ENCODE results near the gene CCR9. TPM values are rescaled to one million over a fixed set of nuclear protein-coding genes. Genes with fewer than 3 reads are reported as not detected.

CCR9 gene
- total RNA-seq, 1 experiment from 2014 or later: not detected

DNA sequence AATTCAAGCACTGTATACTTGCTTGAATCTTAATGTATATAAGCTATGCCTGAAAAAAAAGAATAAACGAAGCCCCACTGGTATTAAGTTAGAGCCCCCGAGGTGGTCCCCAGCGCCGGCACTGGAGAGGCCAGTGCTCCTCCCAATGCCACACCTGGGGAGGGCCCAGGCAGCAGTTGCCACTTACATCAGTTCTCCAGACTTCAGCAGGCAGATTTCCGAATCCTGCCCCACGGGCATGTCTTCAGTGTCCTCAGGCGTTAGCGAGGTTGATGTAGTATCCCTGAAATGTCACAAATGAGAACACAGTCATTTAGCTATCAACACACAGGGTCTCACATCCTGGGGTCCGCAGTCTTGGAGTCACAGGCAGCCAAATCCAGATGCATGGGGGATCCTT lies 49.9 kb downstream of the CCR9 start:
- no peak for DNase-seq (ENCODE audit: low read depth)

DNA sequence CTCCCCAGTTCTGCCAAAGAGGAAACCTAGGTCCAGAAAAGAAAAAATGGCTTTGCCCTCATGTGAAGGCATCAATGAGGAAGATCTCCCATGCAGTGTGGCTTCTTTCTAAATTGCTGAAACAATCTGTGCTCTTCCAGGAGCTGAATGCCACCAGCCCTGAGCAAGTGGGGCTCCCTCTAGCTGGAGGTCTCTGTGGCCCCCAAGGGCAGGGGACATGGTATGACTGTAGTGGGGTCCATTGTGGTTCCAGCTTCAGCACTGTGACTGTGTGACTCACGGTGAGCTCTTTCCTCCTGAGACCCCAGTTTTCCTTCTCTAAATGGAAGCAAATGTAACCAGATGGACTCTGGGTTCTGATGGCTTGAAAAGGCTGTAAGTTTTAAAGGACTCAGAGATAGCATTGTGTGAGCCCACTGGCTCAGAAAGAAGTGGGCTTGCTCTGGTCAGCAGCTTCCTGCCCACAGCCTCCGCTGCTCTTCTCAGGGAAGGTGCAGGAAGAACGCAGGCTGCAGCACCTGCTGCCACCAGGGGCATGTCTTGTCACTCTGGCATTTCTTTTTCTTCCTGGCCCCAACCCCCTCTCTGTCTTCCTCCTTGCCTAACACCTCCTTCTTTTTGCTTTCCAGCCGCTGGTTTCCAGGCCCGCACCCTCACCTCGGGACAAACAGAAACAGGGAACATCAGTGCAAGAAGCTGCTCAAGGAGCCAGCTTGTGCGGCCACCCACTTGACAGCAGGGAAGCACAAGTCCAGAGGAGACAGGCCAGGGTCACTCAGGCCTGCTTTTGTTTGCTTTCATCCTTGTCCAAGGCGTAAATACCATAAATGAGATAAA lies 51.1 kb downstream of the CCR9 start:
- DNase-seq (ENCODE audit: low read depth): no peak

DNA sequence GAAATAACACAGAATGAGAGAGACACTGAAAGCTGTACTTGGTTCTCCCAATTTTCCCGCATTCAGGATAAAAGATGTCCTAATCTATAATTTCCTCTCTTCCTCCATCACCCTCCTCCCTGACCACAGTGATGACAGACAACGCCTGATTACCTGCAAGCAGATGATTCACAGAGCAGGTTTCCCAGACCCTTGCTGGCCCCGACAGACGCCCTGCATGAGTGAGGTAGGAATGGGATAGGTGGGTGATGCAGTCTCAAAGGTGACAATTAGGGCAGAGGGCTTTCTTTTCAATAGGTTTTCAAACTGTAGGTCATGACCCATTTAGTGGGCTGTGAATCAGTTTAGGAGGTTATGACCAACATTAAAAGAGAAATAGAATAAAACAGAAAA lies 51.7 kb downstream of the CCR9 start:
- DNase-seq (ENCODE audit: low read depth): no peak

- DNase-seq (ENCODE audit: low read depth): peak; percentile 71
Measured at GRCh38 chr3:45938864-45939263, 52.5 kb downstream of the CCR9 start.

DNA sequence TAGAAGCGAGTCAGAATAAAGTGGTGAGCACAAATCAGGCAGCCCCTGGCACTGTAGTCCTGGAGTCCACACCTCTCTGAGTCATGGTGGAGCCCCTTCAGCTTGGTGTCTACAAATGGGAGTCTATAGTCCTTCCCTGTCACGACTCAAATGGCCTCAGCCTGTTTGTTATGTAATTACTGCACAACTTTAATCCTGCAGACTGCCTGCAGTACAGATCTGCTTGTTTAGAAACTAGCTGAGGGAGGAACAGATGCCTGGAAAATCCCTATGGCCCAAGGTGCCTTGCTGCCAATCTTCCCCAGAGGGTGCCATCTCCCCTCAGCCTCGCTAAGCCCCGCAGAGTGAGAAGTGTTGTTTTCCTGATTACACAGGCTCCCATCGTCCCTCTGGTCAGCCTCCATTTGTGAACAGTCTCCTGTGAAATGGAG lies 53.0 kb downstream of the CCR9 start:
- DNase-seq (ENCODE audit: low read depth): no peak

DNA sequence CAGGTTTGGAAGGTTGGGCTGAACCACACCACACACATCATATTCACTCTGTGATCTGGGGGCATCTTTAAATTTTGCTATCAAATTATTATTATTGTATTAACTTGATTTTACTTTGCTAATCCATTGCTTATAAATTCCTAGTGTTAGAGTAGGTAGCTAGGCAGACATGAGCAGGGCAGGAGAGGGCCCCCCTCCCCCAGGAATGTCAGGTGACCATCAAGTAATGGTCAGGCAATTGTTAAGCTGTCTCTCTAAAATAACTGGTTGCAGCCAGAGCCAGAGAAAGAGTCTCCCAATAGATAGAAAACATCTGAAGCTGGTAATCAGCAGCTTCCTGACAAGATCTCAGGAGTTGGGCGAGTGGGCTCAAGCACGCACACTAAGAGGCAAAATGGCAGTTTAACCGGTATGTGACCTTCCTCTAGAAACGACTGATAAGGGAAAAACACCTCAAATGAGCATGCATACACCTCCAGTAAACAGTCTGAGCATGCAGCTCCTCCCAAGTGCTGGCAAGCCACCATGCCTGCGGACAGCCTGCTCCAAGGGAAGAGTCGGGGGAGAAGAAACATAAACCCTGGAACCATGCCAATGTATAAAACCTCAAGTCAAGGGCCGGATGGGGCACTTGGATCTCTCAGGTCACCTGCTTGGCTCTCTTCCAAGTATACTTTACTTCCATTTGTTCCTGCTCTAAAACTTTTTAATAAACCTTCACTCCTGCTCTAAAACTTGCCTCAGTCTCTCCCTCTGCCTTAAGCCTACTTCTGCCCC lies 53.8 kb downstream of the CCR9 start:
- no peak for DNase-seq (ENCODE audit: low read depth)

- no peak for DNase-seq (ENCODE audit: low read depth)
Measured at GRCh38 chr3:45940781-45941365, 54.5 kb downstream of the CCR9 start.

DNA sequence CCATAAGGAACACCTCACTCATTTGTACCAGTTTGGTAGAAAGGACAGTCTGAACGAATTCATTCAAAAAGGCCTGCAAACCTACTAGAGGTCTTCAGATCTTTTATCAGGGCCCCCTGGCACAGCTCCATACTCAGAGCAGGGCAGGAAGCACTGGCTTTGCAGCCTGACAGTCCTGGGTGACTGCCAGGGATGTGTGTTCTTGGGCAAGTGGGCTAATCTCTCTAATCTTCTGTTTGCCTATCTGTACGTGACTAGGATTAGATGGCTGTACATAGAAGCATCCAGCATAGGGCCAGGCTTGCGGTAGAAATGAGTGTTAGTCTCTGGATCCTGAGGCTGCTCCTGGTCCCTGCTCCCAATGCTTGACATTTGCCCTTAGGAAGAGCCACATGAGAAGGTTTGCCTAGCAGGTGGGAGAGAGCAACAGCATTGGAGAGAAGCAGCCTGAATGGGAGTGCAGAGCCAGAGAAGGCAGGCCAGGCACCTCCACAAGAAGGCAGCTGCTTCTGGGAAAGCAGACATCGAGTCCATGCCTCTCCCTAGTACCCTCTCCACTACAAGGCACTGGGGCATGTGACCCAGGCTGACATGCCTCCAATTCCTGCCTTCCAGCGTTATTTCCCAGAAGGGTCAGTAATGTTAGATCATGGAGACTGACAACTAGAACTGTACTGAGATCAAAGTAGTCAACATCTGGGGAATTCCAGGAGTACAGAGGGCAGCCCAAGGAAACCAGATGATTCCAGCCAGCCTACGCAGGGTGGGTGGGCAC lies 55.9 kb downstream of the CCR9 start:
- DNase-seq (ENCODE audit: low read depth): no peak

- DNase-seq (ENCODE audit: low read depth): no peak
Measured at GRCh38 chr3:45943207-45943846, 57.0 kb downstream of the CCR9 start, which contains the start of gene CXCR6. Gene CXCR6 (plus strand): TSS chr3:45943464. CDS start chr3:45946482, 3,018 bp downstream.

- no peak for DNase-seq (ENCODE audit: low read depth)
Measured at GRCh38 chr3:45944830-45945620, 58.7 kb downstream of the CCR9 start.

- no peak for DNase-seq (ENCODE audit: low read depth)
Measured at GRCh38 chr3:45946307-45946706, 60.0 kb downstream of the CCR9 start.

- no peak for DNase-seq (ENCODE audit: low read depth)
Measured at GRCh38 chr3:45946875-45947274, 60.5 kb downstream of the CCR9 start.

DNA sequence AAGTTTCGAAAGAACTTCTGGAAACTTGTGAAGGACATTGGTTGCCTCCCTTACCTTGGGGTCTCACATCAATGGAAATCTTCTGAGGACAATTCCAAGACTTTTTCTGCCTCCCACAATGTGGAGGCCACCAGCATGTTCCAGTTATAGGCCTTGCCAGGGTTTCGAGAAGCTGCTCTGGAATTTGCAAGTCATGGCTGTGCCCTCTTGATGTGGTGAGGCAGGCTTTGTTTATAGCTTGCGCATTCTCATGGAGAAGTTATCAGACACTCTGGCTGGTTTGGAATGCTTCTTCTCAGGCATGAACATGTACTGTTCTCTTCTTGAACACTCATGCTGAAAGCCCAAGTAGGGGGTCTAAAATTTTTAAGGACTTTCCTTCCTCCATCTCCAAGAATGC lies 61.0 kb downstream of the CCR9 start:
- no peak for DNase-seq (ENCODE audit: low read depth)

GRCh38 chr3:45948311-45948781 lies 62.0 kb downstream of the CCR9 start:
- no peak for DNase-seq (ENCODE audit: low read depth)

DNA sequence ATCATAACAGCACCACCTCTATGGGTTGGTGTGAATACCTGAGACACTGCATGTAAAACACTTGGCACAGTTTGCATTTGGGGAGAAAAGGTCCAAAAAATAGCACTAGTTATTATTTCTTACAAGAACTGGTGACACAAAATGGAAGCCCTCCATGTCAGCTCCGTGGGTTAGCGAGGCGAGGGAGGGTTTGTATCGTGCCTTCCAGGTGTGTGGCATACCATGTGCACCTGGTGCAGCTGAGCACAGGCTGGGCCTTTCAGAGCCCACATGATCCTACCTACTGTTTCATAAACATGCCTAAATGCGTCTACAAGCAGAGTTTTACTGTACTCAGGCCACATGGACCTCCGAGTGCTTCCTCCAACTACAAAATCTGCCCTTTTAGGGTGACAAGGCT lies 62.5 kb downstream of the CCR9 start:
- no peak for DNase-seq (ENCODE audit: low read depth)

GRCh38 chr3:45949432-45949831 lies 63.1 kb downstream of the CCR9 start:
- no peak for DNase-seq (ENCODE audit: low read depth)

GRCh38 chr3:45950131-45950530 lies 63.8 kb downstream of the CCR9 start:
- DNase-seq (ENCODE audit: low read depth): no peak

DNA sequence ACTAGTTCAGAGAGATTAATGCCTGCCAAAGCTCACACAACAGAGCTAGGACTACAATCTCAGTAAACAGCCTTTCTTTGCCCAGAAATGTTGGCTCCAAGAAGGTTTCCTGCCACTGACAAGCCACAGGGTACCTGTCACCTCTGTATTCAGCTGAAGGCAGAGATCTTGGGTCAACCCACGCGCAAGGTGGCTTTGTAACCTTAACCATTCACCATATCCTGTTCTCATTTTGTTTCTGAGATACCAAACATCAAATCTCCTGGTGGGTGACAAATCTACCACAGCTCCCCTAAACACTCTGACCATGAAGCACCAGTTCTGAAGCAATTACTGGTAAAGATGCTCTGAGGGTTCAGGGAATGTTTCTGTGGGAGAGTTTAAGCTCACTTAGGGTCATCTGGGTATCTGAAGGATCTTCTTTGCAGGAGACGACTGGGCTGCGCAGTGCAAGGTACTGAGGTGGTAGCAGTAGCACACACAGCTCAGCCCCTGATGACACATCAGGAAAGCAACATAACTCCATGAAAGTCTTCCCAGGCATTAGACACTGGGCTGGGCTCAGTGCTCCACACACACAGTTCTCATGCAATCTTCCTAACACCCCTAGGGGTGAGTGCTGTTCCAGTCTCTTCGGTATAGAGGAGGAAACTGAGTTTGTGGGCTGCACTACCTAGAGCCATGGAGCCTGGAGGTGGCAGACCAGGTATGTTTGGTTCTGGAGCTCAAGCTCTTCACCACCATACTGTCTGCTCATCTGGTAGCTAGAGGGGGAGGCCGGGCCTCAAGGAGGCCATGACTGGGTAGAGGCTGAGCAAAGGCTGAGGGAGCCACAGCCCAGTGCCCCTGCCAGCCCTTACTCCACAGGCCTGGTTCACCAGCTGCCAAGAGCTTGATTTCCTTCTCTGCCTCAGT lies 64.6 kb downstream of the CCR9 start:
- no peak for DNase-seq (ENCODE audit: low read depth)

DNA sequence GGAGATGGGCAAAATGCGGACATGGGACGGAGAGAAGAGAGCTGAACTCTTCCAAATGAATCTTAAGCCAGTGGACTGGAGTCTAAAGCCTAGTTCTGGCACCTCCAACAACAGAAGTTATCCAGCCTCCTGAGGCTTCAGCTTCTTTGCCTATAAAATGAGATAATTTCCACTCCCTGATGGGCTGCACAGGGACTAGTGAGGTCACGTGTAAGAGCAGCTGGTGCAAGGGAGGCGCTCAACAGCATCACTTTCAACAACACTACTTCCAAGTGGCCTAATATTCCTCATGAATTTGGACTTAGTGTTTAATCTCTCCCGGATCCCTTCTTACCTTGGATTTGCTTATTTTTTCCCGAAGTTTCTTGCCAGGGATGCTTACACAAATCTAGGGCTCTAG lies 65.6 kb downstream of the CCR9 start:
- no peak for DNase-seq (ENCODE audit: low read depth)
